Mesodermal cell (in vitro differentiated cells): Measurements from ENCODE around the gene BIN2.
"Not testable (repeated sequence)": the region's sequence is repeated elsewhere in the genome, so short reads cannot be mapped to it uniquely, and the experiment has no call there.

Experiments
- H3K27ac ChIP-seq: 2 replicates; pipeline ENCODE4 v1.7.0; 2013; ENCODE audit warnings: mild to moderate bottlenecking, low read depth, low read length, moderate library complexity; ENCODE audit not compliant: severe bottlenecking
- H3K36me3 ChIP-seq: 2 replicates; pipeline ENCODE4 v1.7.1; 2013; ENCODE audit warnings: mild to moderate bottlenecking, low read length, moderate library complexity; ENCODE audit not compliant: control insufficient read depth, insufficient read depth
- H3K4me1 ChIP-seq: one replicate; pipeline ENCODE4 v1.7.1; 2013; ENCODE audit warnings: mild to moderate bottlenecking, low read length; ENCODE audit not compliant: insufficient read depth, control insufficient read depth, poor library complexity, severe bottlenecking
- H3K4me3 ChIP-seq: 2 replicates; pipeline ENCODE4 v1.7.0; 2013; ENCODE audit warnings: low read length, control low read depth, mild to moderate bottlenecking; ENCODE audit not compliant: insufficient read depth, poor library complexity, severe bottlenecking; ENCODE audit errors: extremely low read depth
- H3K9me3 ChIP-seq: 2 replicates; pipeline ENCODE4 v1.7.1; 2013; ENCODE audit warnings: mild to moderate bottlenecking, low read length, moderate library complexity; ENCODE audit not compliant: control insufficient read depth
- WGBS, 2 experiments: methylation state at CpG; one replicate each; pipeline ENCODE4 v1.1.5; 2013; ENCODE audit warnings: missing lambda C conversion rate in 2 of 2; ENCODE audit not compliant: insufficient coverage in 2 of 2; 5-methylcytosine and 5-hydroxymethylcytosine counted together

Gene BIN2

DNA sequence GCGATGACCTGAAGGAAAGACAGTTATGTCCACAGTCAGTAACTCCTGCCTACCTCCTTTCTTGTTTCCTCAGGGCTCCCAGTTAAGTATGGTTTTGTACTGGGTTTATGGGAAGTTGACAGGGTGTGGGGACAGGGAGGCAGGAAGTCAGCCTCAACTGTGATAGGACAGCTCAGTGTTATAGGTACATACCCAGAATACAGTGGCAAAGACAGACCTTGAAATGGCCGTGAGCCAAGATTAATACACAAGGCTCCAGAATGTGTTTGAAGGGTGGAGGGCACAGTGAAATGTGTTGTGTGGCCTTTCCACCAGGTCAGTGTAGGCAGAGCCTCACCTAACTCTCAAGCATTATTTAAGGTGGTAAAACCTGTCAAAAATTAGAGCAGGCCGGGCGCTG is 4.6 kb upstream of the BIN2 start:
- no peaks in the 10 kb centered on the region for H3K36me3 ChIP-seq
- WGBS, 2 experiments: 94 to 100% methylated on average over 2 to 4 of the region's 4 CpGs

DNA sequence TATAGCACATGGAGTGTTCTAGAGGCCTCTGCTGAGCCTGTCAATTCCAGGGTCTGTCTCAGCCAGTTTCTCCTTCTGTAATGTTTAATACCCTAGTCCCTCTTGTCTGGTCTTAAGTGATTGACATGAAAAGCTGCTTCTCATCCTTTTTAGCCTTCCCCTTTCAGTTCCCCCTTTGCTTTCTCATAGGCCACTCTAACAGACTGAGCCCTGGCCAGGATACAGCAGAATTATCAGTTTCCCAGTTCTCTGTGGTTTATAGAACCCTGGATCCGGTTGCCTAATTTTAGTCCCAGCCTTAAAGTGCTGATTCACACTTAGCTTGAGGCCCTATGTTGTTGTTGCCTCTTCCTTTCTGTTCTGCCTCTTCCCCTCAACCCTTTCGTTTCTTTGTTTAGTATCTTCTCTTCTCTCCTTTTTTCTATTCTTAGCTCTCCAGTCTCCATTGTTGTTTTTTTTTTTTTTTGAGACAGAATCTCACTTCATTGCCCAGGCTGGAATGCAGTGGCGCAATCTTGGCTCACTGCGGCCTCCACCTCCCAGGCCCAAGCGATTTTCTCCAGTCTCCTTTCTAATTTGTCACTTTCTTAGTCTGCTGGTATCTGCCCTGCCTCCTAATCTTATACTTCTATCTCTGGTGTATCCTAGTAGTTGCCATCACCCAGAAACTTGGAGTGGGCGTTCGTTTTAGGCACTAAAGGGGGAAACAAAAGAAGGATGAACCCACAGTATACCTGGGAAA is 2.9 kb upstream of the BIN2 start:
- H3K27ac ChIP-seq: peak overlapping the region; percentile 61
- H3K4me1 ChIP-seq: peaks cover 13% of the 10 kb centered on the region
- H3K4me3 ChIP-seq: no peak overlapping the region
- H3K36me3 ChIP-seq: no peaks in the 10 kb centered on the region
- WGBS, 2 experiments: 83 to 85% methylated on average over 6 to 7 of the region's 7 CpGs
- H3K9me3 ChIP-seq: no peaks in the 10 kb centered on the region

More for the DNA sequence above, 4.6 kb upstream of the BIN2 start:
- Histone ChIP-seq H3K9me3 (no peaks in the 10 kb centered on the region), H3K4me3 (no peak overlapping the region), H3K27ac (no peak overlapping the region), H3K4me1 (peaks cover 12% of the 10 kb centered on the region)

DNA sequence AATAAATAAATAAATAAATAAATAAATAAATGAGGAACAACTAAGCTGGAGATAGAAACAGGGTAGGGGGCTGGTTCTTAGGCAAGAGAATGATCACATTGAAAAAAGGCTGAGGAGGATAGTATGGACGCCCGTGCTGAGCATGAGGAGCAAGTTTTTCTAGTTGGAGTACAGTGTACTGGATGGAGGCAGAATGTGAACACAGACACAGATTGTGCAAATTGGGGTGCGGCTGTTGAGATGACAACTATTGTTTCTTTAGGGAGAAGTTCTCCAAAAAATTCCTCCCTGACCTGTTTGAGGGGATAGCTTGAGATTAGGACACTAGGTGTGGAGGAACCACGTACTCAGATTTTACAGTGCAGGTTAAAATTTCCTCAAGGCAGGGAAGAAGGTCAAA is 979 bp upstream of the BIN2 start:
- Histone ChIP-seq H3K4me3 (no peak overlapping the region), H3K27ac (no peak overlapping the region), H3K4me1 (peaks cover 27% of the 10 kb centered on the region), H3K9me3 (no peaks in the 10 kb centered on the region), H3K36me3 (no peaks in the 10 kb centered on the region)
- WGBS, 2 experiments: 100% methylated on average over 1 to 3 of the region's 4 CpGs

DNA sequence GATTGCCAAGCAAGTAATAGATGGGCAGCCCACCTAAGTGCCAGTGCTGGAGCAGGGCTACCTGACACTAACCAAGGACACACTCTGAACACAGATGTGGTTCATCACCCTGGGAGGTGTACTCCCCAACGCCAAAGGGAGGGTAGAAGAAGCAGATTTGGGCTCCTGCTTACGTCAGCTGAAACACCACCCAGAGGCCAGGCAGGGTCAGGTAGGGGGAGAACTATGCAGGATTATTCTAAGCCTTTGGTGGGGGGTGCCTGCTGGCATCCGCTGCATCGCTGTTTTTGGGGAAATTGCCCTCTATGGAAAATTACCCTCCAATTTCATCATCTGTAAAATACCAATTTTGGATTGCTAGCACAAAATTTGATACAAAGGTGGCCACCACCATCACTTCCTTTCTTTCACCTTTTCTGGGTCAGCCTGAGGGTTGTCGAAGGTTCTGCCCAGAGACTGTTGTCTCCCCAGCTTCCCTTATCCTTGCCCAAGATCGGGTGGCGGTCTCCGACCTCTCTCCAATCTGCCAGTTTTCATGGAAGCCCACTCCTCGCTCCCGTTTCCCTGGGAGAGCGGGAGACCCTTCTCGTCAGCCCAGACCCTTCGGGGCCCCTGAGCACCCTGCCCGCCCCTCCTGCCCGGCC is 535 bp downstream of the BIN2 start:
- no peak overlapping the region for H3K27ac ChIP-seq
- H3K4me1 ChIP-seq: peaks cover 32% of the 10 kb centered on the region
- no peaks in the 10 kb centered on the region for H3K36me3 ChIP-seq
- no peak overlapping the region for H3K4me3 ChIP-seq
- 95 to 98% methylated on average over 9 to 13 of the region's 15 CpGs for WGBS, 2 experiments
- H3K9me3 ChIP-seq: no peaks in the 10 kb centered on the region

DNA sequence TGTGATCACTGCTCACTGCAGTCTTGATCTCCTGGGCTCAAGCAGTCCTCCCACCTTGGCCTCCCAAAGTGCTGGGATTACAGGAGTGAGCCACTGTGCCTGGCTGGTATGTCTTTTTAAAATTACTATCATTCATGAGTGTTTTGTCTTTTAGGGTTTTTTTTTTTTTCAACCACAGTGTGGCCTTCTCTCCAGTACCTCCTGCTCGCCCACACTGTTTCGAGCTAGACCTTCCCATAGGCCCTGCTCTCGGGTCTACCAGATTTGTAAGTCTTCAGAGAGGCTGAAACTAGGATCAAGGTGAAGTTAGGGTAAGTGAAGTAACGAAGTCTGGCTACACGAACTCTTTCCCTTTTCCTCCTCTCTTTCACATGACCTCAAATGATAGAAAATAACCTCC is 1.5 kb downstream of the BIN2 start:
- Histone ChIP-seq H3K27ac (no peak overlapping the region), H3K36me3 (no peaks in the 10 kb centered on the region), H3K4me1 (peaks cover 32% of the 10 kb centered on the region), H3K9me3 (no peaks in the 10 kb centered on the region), H3K4me3 (no peak overlapping the region)
- WGBS, 2 experiments: 100% methylated on average over 1 of the region's 5 CpGs; no CpG with 5 or more reads in 1 of the 2 experiments

DNA sequence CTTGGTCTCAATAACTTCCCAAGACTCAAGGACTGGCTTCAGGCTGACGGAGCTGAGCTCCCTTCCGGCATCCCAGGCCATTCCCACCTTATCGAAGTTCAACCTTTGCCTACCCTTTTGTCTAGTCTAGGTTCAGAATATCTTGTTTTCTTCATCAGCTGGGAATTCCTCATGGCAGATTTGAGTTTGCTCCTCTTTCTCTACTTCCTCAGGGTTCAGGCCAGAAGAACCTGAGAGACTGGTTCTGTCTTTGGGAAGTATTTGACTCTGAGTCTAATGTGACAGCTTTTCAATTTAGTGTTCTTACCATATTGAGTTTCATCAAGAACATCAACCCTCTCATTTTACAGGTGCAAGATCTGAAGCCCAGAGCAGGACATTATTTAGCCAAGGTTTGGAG is 2.1 kb downstream of the BIN2 start:
- H3K4me3 ChIP-seq: no peak overlapping the region
- peaks cover 26% of the 10 kb centered on the region for H3K4me1 ChIP-seq
- WGBS, 2 experiments: 94 to 100% methylated on average over 3 of the region's 3 CpGs
- H3K9me3 ChIP-seq: no peaks in the 10 kb centered on the region
- no peaks in the 10 kb centered on the region for H3K36me3 ChIP-seq
- H3K27ac ChIP-seq: no peak overlapping the region

DNA sequence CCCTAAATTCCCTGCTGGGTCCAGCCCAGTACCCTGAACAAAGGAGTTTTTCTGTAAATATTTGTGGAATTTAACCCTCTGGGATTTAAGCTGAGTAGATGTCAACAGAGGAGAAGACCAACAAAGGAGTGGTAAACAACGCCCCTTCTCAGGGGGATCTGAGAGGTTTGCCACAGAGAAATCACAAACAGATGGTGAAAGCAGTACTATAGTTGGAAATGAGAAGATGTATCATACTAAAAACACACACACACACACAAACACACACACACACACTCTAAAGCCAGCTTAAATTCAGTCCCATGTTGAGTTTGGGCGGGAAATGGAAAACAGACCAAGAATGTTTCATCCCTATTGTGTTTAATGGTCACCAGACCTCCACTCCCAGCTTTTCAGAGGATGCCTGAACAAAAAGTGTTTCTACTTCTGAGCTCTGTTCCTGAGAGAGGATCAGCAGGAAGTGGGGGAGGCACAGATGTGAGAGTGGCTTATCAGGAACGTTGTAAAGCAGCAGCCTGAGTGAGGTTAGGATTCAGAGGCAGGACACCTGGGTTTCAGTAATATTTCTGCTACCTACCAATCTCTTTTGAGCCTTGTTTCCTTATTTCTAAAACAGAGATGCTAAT is 3.2 kb downstream of the BIN2 start:
- 20 to 30% methylated on average over 1 to 2 of the region's 3 CpGs for WGBS, 2 experiments
- H3K27ac ChIP-seq: peak overlapping the region; percentile 94

DNA sequence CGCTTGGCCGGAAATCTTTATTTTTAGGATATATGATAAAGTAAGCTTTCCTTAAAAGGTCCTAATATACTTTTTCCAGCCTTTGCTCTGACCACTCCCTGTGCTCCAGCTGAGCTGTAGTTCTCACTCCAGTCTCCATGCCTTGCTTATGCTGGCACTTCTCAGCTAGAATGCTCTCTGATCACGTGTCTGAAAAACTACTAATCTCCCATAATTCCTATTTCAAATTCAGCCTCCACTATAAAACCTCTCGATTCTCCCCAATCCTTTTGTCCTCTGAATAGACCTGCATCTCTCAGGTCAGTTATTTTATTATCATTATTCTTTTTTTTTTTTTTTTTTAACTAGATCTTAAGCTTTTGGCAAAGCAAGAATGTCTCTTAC is 3.7 kb downstream of the BIN2 start:
- H3K27ac ChIP-seq: peak overlapping the region; percentile 94
- no peaks in the 10 kb centered on the region for H3K36me3 ChIP-seq
- H3K9me3 ChIP-seq: no peaks in the 10 kb centered on the region
- H3K4me1 ChIP-seq: peaks cover 23% of the 10 kb centered on the region
- no peak overlapping the region for H3K4me3 ChIP-seq
- 20 to 53% methylated on average over 1 to 3 of the region's 4 CpGs for WGBS, 2 experiments

More for the DNA sequence above, 3.2 kb downstream of the BIN2 start:
- Histone ChIP-seq H3K36me3 (no peaks in the 10 kb centered on the region), H3K4me3 (no peak overlapping the region), H3K9me3 (no peaks in the 10 kb centered on the region), H3K4me1 (peaks cover 23% of the 10 kb centered on the region)

DNA sequence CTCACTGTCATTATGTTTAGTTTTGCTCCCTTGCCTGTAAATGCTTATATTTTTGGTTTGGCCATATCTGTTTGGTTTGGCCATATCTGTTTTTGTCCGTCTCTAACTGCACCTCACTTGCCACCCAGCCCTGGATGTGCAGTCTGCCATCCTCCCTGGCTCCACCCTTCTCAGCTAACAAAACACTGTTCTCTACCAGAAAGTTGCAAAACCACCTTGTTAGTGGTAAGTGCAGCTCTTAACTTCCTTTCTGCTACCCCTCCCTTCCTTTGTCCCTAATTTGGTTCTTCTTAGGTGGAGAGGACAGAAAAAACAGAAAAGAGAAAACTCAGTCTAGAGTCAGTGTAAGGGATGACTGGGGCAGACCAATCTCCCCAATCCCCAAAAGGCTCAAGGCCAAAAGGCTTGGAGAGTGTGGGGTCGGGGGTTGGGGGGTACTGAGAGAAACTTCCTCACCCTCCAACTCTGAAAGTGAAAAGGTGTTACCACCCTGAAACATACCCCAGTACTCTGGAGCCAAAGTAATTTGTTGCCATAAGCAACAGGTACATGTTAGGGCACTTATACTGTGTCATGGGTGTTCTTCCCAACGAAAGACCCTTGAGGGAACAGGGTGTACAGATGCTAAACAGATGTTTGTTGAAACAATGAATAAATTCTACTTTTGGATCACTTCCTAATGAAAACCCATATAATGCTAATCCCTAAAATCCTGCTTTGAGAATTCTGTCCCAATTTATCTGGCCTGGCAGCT is 5.0 kb downstream of the BIN2 start:
- Histone ChIP-seq H3K9me3 (no peaks in the 10 kb centered on the region), H3K27ac (no peak overlapping the region)
- 90% methylated on average over 2 of the region's 3 CpGs; no CpG with 5 or more reads in 1 of the 2 experiments for WGBS, 2 experiments

DNA sequence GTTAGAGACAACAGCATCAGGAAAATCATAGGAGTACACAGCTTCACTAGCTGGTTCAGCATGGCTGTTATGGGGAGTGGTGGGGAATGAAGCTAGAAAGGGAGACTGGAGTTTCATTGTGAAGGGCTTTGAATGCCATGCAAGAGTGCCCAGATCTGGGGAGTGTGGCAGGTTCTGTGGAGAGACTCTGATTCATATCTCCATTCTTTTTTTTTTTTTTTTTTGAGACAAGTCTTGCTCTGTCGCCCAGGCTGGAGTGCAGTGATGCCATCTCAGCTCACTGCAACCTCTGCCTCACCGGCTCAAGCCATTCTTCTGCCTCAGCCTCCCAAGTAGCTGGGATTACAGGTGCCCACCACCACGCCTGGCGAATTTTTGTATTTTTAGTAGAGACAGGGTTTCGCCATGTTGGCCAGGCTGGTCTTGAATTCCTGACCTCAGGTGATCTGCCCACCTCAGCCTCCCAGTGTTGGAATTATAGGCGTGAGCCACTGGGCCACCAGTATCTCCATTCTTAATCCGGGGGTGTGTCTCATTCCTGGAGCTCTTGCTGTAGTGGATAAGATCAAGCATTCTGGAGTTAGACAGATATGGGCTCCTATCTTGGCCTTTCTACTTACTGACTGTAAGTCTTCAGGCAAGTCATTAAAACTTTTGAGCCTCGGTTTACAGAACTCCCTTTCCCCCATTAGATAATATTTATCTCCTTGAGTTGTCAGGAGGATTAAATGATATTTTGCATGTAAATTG is 5.7 kb downstream of the BIN2 start:
- not testable (repeated sequence) for H3K27ac ChIP-seq, H3K9me3 ChIP-seq, H3K4me3 ChIP-seq, H3K36me3 ChIP-seq
- H3K4me1 ChIP-seq: peaks cover 23% of the 10 kb centered on the region
- 88 to 91% methylated on average over 6 to 7 of the region's 8 CpGs for WGBS, 2 experiments

More for the DNA sequence above, 5.0 kb downstream of the BIN2 start:
- Histone ChIP-seq H3K4me1 (peaks cover 23% of the 10 kb centered on the region), H3K36me3 (no peaks in the 10 kb centered on the region), H3K4me3 (no peak overlapping the region)
